DND-41 (cell line): ENCODE measurements around the gene DDX31.

Source experiments
- ATAC-seq: fragments of 200-7000 bp; cut with Tn5 transposase; 3 replicates; pipeline ENCODE4 v1.9.1; 2021; ENCODE audit warnings: low read depth; ENCODE audit not compliant: insufficient read depth
- DNase-seq: peaks from one replicate; pipeline ENCODE4 v3.0.0-alpha.2; 2020
- H2AFZ ChIP-seq: 2 replicates; pipeline ENCODE4 v1.6.0; 2012; ENCODE audit warnings: low read depth, low read length
- H3K27ac ChIP-seq: 2 replicates; pipeline ENCODE4 v1.5.1; 2012; ENCODE audit warnings: low read length, inconsistent platforms
- H3K27me3 ChIP-seq: fragments of 200-600 bp; sonication (generic); 2 replicates; pipeline ENCODE4 v1.6.0; 2012; ENCODE audit warnings: low read length, mild to moderate bottlenecking, inconsistent platforms; ENCODE audit not compliant: insufficient read depth, poor library complexity
- H3K36me3 ChIP-seq: 2 replicates; pipeline ENCODE4 v1.5.1; 2012; ENCODE audit warnings: low read length, inconsistent platforms; ENCODE audit not compliant: insufficient read depth
- H3K4me1 ChIP-seq: 2 replicates; pipeline ENCODE4 v1.5.1; 2012; ENCODE audit warnings: mild to moderate bottlenecking, low read length; ENCODE audit not compliant: insufficient read depth
- H3K4me2 ChIP-seq: 2 replicates; pipeline ENCODE4 v1.6.0; 2012; ENCODE audit warnings: mild to moderate bottlenecking, moderate library complexity, low read length, inconsistent platforms; ENCODE audit not compliant: insufficient read depth
- H3K4me3 ChIP-seq, 2 experiments: fragments of 200-600 bp in 1 of 2; shearing (Covaris generic) in 1 of 2; 2 replicates each; pipeline ENCODE4 v1.5.1; 2012 to 2016; ENCODE audit warnings: inconsistent platforms in 2 of 2, low read length in 2 of 2, mild to moderate bottlenecking in 2 of 2, low read depth in 1 of 2, moderate library complexity in 1 of 2
- H3K79me2 ChIP-seq: 2 replicates; pipeline ENCODE4 v1.6.0; 2012; ENCODE audit warnings: low read length, inconsistent platforms; ENCODE audit not compliant: insufficient read depth
- H3K9ac ChIP-seq: 2 replicates; pipeline ENCODE4 v1.6.0; 2012; ENCODE audit warnings: low read depth, mild to moderate bottlenecking, inconsistent platforms, low read length, moderate library complexity
- H3K9me3 ChIP-seq: 2 replicates; pipeline ENCODE4 v1.5.1; 2012; ENCODE audit warnings: low read length, moderate library complexity, mild to moderate bottlenecking, inconsistent platforms; ENCODE audit not compliant: insufficient read depth, severe bottlenecking
- H4K20me1 ChIP-seq: 2 replicates; pipeline ENCODE4 v1.6.0; 2012; ENCODE audit warnings: low read length; ENCODE audit not compliant: insufficient read depth
- CTCF ChIP-seq: IDR thresholded peaks from 2 replicates; pipeline ENCODE4 v1.5.1; 2012; ENCODE audit warnings: borderline replicate concordance, low read length, moderate library complexity, mild to moderate bottlenecking; ENCODE audit not compliant: poor library complexity, severe bottlenecking; ENCODE audit errors: extremely low read depth
- EZH2 ChIP-seq: IDR thresholded peaks from 3 replicates; pipeline ENCODE4 v1.6.1; 2012; ENCODE audit warnings: borderline replicate concordance, low read depth, mild to moderate bottlenecking, moderate library complexity, low read length, inconsistent platforms; ENCODE audit not compliant: severe bottlenecking

Gene DDX31

GRCh38 chr9:132591244-132591643 lies 78.5 kb downstream of the DDX31 start:
- DNase-seq (no peak), ATAC-seq (no peak)
- H4K20me1 ChIP-seq, result peaks cover 9% of the 10 kb centered on the region; the same call in 1 of the 2 replicates
- no peak overlapping the region for H3K4me3 ChIP-seq
- no peaks in the 10 kb centered on the region for H3K27me3 ChIP-seq
- no peaks in the 10 kb centered on the region for H3K4me1 ChIP-seq
- no peak overlapping the region for H3K27ac ChIP-seq
- TF ChIP-seq EZH2 (no peak), CTCF (no peak)
- no peaks in the 10 kb centered on the region for H3K9me3 ChIP-seq
- no peaks in the 10 kb centered on the region for H3K79me2 ChIP-seq
- peaks cover 21% of the 10 kb centered on the region for H3K36me3 ChIP-seq
- no peak overlapping the region for H3K4me2 ChIP-seq
- H2AFZ ChIP-seq, result no peak overlapping the region
- no peak overlapping the region for H3K9ac ChIP-seq

- H3K4me1 ChIP-seq, result no peaks in the 10 kb centered on the region
- DNase-seq, result no peak
- H3K27ac ChIP-seq, result no peak overlapping the region
- no peak overlapping the region for H2AFZ ChIP-seq
- H3K36me3 ChIP-seq, result peaks cover 18% of the 10 kb centered on the region
- no peaks in the 10 kb centered on the region for H3K79me2 ChIP-seq
- H3K27me3 ChIP-seq, result no peaks in the 10 kb centered on the region
- ATAC-seq, result no peak
- no peak overlapping the region for H3K4me2 ChIP-seq
- no peak for TF ChIP-seq CTCF
- no peak for TF ChIP-seq EZH2
- H3K9ac ChIP-seq, result no peak overlapping the region
- H3K4me3 ChIP-seq, result no peak overlapping the region
- H3K9me3 ChIP-seq, result no peaks in the 10 kb centered on the region
- H4K20me1 ChIP-seq, result peaks cover 15% of the 10 kb centered on the region; the same call in 1 of the 2 replicates
Observed at GRCh38 chr9:132590318-132591182, 79.2 kb downstream of the DDX31 start.

- Histone ChIP-seq H4K20me1 (peaks cover 15% of the 10 kb centered on the region; the same call in 1 of the 2 replicates), H3K79me2 (no peaks in the 10 kb centered on the region), H3K27ac (no peak overlapping the region), H3K4me2 (no peak overlapping the region), H3K36me3 (peaks cover 14% of the 10 kb centered on the region), H3K9me3 (no peaks in the 10 kb centered on the region), H3K4me3 (no peak overlapping the region), H2AFZ (no peak overlapping the region), H3K27me3 (no peaks in the 10 kb centered on the region), H3K9ac (no peak overlapping the region), H3K4me1 (no peaks in the 10 kb centered on the region)
- TF ChIP-seq CTCF (no peak), EZH2 (no peak)
- ATAC-seq (no peak), DNase-seq (no peak)
Observed at GRCh38 chr9:132590037-132590317, 79.8 kb downstream of the DDX31 start.
